SK-N-SH treated with all-trans-retinoic acid at 6 μM for 48 hours (cell line): ENCODE results near the gene TMEM163.

Source experiments
- ATAC-seq: fragments of 200-7000 bp; cut with Tn5 transposase; 3 replicates; pipeline ENCODE4 v1.9.1; 2020; ENCODE audit warnings: mild to moderate bottlenecking, moderate library complexity
- ARNTL ChIP-seq: fragments of 450-650 bp; formaldehyde crosslinking; IDR thresholded peaks from 2 replicates; pipeline ENCODE4 v1.5.0; 2020; ENCODE audit warnings: low read depth, mild to moderate bottlenecking, moderate library complexity, borderline replicate concordance
- BACH2 ChIP-seq: fragments of 250-450 bp; sonication (Bioruptor Pico); IDR thresholded peaks from 2 replicates; pipeline ENCODE4 v1.9.0; 2021; ENCODE audit warnings: mild to moderate bottlenecking, borderline replicate concordance
- CREB5 ChIP-seq: fragments of 250-450 bp; sonication (Bioruptor Pico); IDR thresholded peaks from 2 replicates; pipeline ENCODE4 v1.5.1; 2020; ENCODE audit warnings: low read depth, mild to moderate bottlenecking, moderate library complexity
- CSDC2 ChIP-seq: fragments of 250-450 bp; sonication (Bioruptor Pico); IDR thresholded peaks from 2 replicates; pipeline ENCODE4 v1.5.0; 2020; ENCODE audit warnings: mild to moderate bottlenecking, moderate library complexity
- CSRNP3 ChIP-seq: fragments of 250-450 bp; sonication (Bioruptor Pico); IDR thresholded peaks from 2 replicates; pipeline ENCODE4 v1.5.1; 2021; ENCODE audit warnings: mild to moderate bottlenecking, moderate library complexity
- ESRRG ChIP-seq: fragments of 250-450 bp; sonication (Bioruptor Pico); IDR thresholded peaks from 2 replicates; pipeline ENCODE4 v1.6.1; 2021; ENCODE audit warnings: mild to moderate bottlenecking
- GLIS3 ChIP-seq: fragments of 250-450 bp; sonication (Bioruptor Pico); IDR thresholded peaks from 2 replicates; pipeline ENCODE4 v1.5.0; 2020; ENCODE audit warnings: mild to moderate bottlenecking, moderate library complexity
- ISL1 ChIP-seq: fragments of 250-450 bp; sonication (Bioruptor Pico); IDR thresholded peaks from 2 replicates; pipeline ENCODE4 v2.1.2; 2022; ENCODE audit warnings: mild to moderate bottlenecking, moderate library complexity
- PATZ1 ChIP-seq: fragments of 250-450 bp; sonication (Bioruptor Pico); IDR thresholded peaks from 2 replicates; pipeline ENCODE4 v1.8.0; 2020; ENCODE audit warnings: mild to moderate bottlenecking, moderate library complexity, borderline replicate concordance
- POU6F1 ChIP-seq: fragments of 250-450 bp; sonication (Bioruptor Pico); IDR thresholded peaks from 2 replicates; pipeline ENCODE4 v1.8.0; 2021; ENCODE audit warnings: low read depth, mild to moderate bottlenecking, moderate library complexity, borderline replicate concordance
- PPARA ChIP-seq: fragments of 250-450 bp; sonication (Bioruptor Pico); IDR thresholded peaks from 2 replicates; pipeline ENCODE4 v1.5.0; 2020; ENCODE audit warnings: mild to moderate bottlenecking, borderline replicate concordance
- RARB ChIP-seq: fragments of 250-450 bp; sonication (Bioruptor Pico); IDR thresholded peaks from 2 replicates; pipeline ENCODE4 v1.8.0; 2021; ENCODE audit warnings: mild to moderate bottlenecking, moderate library complexity
- SNAI2 ChIP-seq: fragments of 250-450 bp; sonication (Bioruptor Pico); IDR thresholded peaks from 2 replicates; pipeline ENCODE4 v1.5.0; 2020; ENCODE audit warnings: mild to moderate bottlenecking, moderate library complexity
- TCF4 ChIP-seq: fragments of 250-450 bp; sonication (Bioruptor Pico); IDR thresholded peaks from 2 replicates; pipeline ENCODE4 v1.8.0; 2021; ENCODE audit warnings: mild to moderate bottlenecking, moderate library complexity, borderline replicate concordance
- TOX ChIP-seq: fragments of 250-450 bp; sonication (Bioruptor Pico); IDR thresholded peaks from 2 replicates; pipeline ENCODE4 v1.8.0; 2021; ENCODE audit warnings: mild to moderate bottlenecking, moderate library complexity, borderline replicate concordance
- TSHZ2 ChIP-seq: fragments of 250-450 bp; sonication (Bioruptor Pico); IDR thresholded peaks from 2 replicates; pipeline ENCODE4 v1.5.0; 2020; ENCODE audit warnings: mild to moderate bottlenecking, moderate library complexity
- ZC3H10 ChIP-seq: fragments of 250-450 bp; sonication (Bioruptor Pico); IDR thresholded peaks from 2 replicates; pipeline ENCODE4 v1.5.1; 2021; ENCODE audit warnings: mild to moderate bottlenecking, moderate library complexity
- ZFP3 ChIP-seq: fragments of 250-450 bp; sonication (Bioruptor Pico); IDR thresholded peaks from 2 replicates; pipeline ENCODE4 v1.5.0; 2020; ENCODE audit warnings: mild to moderate bottlenecking, moderate library complexity
- ZFP30 ChIP-seq: fragments of 450-650 bp; formaldehyde crosslinking; IDR thresholded peaks from 2 replicates; pipeline ENCODE4 v1.5.0; 2022; ENCODE audit warnings: mild to moderate bottlenecking, moderate library complexity
- ZNF565 ChIP-seq: fragments of 450-650 bp; formaldehyde crosslinking; conservative IDR thresholded peaks from 2 replicates; pipeline ENCODE4 v1.5.0; 2020; ENCODE audit warnings: low read depth, mild to moderate bottlenecking, moderate library complexity
- ZNF70 ChIP-seq: fragments of 450-650 bp; formaldehyde crosslinking; IDR thresholded peaks from 2 replicates; pipeline ENCODE4 v1.5.0; 2020; ENCODE audit warnings: mild to moderate bottlenecking, moderate library complexity
- ZNF8 ChIP-seq: fragments of 450-650 bp; formaldehyde crosslinking; IDR thresholded peaks from 2 replicates; pipeline ENCODE4 v1.5.0; 2020; ENCODE audit warnings: mild to moderate bottlenecking, moderate library complexity

TMEM163 gene

GRCh38 chr2:134694411-134694810 lies 24.4 kb downstream of the TMEM163 start:
- no peak for TF ChIP-seq RARB (CRISPR knock-in tag)
- no peak for TF ChIP-seq ZNF8 (CRISPR knock-in tag)
- no peak for TF ChIP-seq ESRRG (CRISPR knock-in tag)
- TF ChIP-seq CREB5 (CRISPR knock-in tag): no peak
- no peak for TF ChIP-seq GLIS3 (CRISPR knock-in tag)
- no peak for TF ChIP-seq CSDC2
- TF ChIP-seq ARNTL (CRISPR knock-in tag): no peak
- TF ChIP-seq ZFP3 (CRISPR knock-in tag): no peak
- TF ChIP-seq TOX (CRISPR knock-in tag): no peak
- no peak for TF ChIP-seq ISL1 (CRISPR knock-in tag)
- no peak for TF ChIP-seq ZNF565 (CRISPR knock-in tag)
- TF ChIP-seq BACH2 (CRISPR knock-in tag): no peak
- ATAC-seq: no peak

- TF ChIP-seq TCF4 (CRISPR knock-in tag) (no peak), GLIS3 (CRISPR knock-in tag) (no peak), ZFP30 (CRISPR knock-in tag) (no peak), CREB5 (CRISPR knock-in tag) (no peak), POU6F1 (CRISPR knock-in tag) (no peak), ZFP3 (CRISPR knock-in tag) (no peak), TSHZ2 (CRISPR knock-in tag) (no peak), SNAI2 (no peak), ZC3H10 (no peak), CSDC2 (no peak), PATZ1 (CRISPR knock-in tag) (no peak), ZNF8 (CRISPR knock-in tag) (no peak), ZNF70 (CRISPR knock-in tag) (no peak), PPARA (CRISPR knock-in tag) (no peak), CSRNP3 (no peak), TOX (CRISPR knock-in tag) (no peak)
- no peak for ATAC-seq
Measured at GRCh38 chr2:134693359-134694330, 25.2 kb downstream of the TMEM163 start.
